Left ventricle myocardium superior (tissue), 1 donor: ENCODE results near the gene DNAAF2. TPM values are rescaled to one million over a fixed set of nuclear protein-coding genes. Genes with fewer than 3 reads are reported as not detected.
A peak's percentile ranks its signal among the peaks of the same experiment; 100 is the strongest.
"Not testable (repeated sequence)": the region's sequence is repeated elsewhere in the genome, so short reads cannot be mapped to it uniquely, and the experiment has no call there.

ENCODE experiments used
- ATAC-seq: fragments of 200-7000 bp; cut with Tn5 transposase; one replicate; pipeline ENCODE4 v1.9.1; 2020; ENCODE audit warnings: mild to moderate bottlenecking, moderate library complexity
- DNase-seq: peaks from one replicate; pipeline ENCODE4 v3.0.0-alpha.2; 2020
- intact Hi-C: fragments of 100-400 bp; cut with micrococcal nuclease; formaldehyde crosslinking; loops from one replicate; pipeline ENCODE4 v1.11.0; 2022
- total RNA-seq: library from RNA; stranded (reverse); fragmentation: NEBNext Ultra II Directional; extraction: Animal tissue kit (Norgen Biotek cat#: 25700); gene quantifications from one replicate; pipeline ENCODE4 v1.2.1, GENCODE V29; 2021
- donor health status: DM: no; HTN: yes; CAD: no; lungs with severe emphysema.

DNAAF2 gene
- total RNA-seq, 1 donor from 2014 or later: 6.8 TPM

- intact Hi-C loops: no loop called here
- DNase-seq (no peak), ATAC-seq (no peak)
Observed at GRCh38 chr14:49623941-49624839, 10.9 kb downstream of the DNAAF2 start.

GRCh38 chr14:49623387-49623786, 11.7 kb downstream of the DNAAF2 start:
- intact Hi-C loops: no loop called here
- no peak for DNase-seq
- no peak for ATAC-seq

- ATAC-seq (no peak), DNase-seq (no peak)
- intact Hi-C loops: no loop called here
Observed at GRCh38 chr14:49622022-49622607, 12.9 kb downstream of the DNAAF2 start.

GRCh38 chr14:49621114-49621881, 13.7 kb downstream of the DNAAF2 start:
- ATAC-seq: peak; percentile 69
- intact Hi-C loops: no loop called here
- DNase-seq: peak; percentile 81

- DNase-seq (peak; percentile 97), ATAC-seq (peak; percentile 99)
- intact Hi-C loops: no loop called here
Observed at GRCh38 chr14:49620182-49621113, 14.6 kb downstream of the DNAAF2 start, which contains the start of the genes MGAT2 and RPL36AL. TSS of gene MGAT2 (plus strand) at chr14:49620799. CDS start at chr14:49621269, 470 bp downstream. TSS of gene RPL36AL (minus strand) at chr14:49620626. CDS start at chr14:49619104, 1,522 bp downstream.

- intact Hi-C loops: no loop called here
- DNase-seq: no peak
- no peak for ATAC-seq
Observed at GRCh38 chr14:49619730-49620129, 15.3 kb downstream of the DNAAF2 start.

GRCh38 chr14:49619273-49619672, 15.8 kb downstream of the DNAAF2 start:
- intact Hi-C loops, ATAC-seq: not testable (repeated sequence)

GRCh38 chr14:49617852-49618519, 17.1 kb downstream of the DNAAF2 start:
- DNase-seq (no peak), ATAC-seq (no peak)
- intact Hi-C loops: no loop called here

More at GRCh38 chr14:49619273-49619672, 15.8 kb downstream of the DNAAF2 start:
- DNase-seq: not testable (repeated sequence)

- intact Hi-C loops: no loop called here
- ATAC-seq (no peak), DNase-seq (no peak)
Observed at GRCh38 chr14:49615776-49616175, 19.3 kb downstream of the DNAAF2 start.

GRCh38 chr14:49614196-49614595, 20.8 kb downstream of the DNAAF2 start:
- ATAC-seq (no peak), DNase-seq (no peak)
- intact Hi-C loops: no loop called here

- intact Hi-C loops: no loop called here
- ATAC-seq (no peak), DNase-seq (no peak)
Observed at GRCh38 chr14:49612671-49613070, 22.4 kb downstream of the DNAAF2 start.

- intact Hi-C loops: no loop called here
- ATAC-seq (no peak), DNase-seq (no peak)
Observed at GRCh38 chr14:49612251-49612650, 22.8 kb downstream of the DNAAF2 start.

- no peak for ATAC-seq
- intact Hi-C loops: no loop called here
- no peak for DNase-seq
Observed at GRCh38 chr14:49607583-49607982, 27.5 kb downstream of the DNAAF2 start.

- intact Hi-C loops: no loop called here
- DNase-seq (peak; percentile 90), ATAC-seq (peak; percentile 88)
Observed at GRCh38 chr14:49598485-49599300, 36.4 kb downstream of the DNAAF2 start, which contains the start of gene LRR1. TSS of gene LRR1 (plus strand) at chr14:49598940. CDS start at chr14:49599021, 81 bp downstream.

GRCh38 chr14:49598189-49598484, 36.9 kb downstream of the DNAAF2 start:
- intact Hi-C loops: no loop called here
- ATAC-seq: peak; percentile 26
- no peak for DNase-seq

GRCh38 chr14:49594347-49595091, 40.5 kb downstream of the DNAAF2 start:
- DNase-seq (no peak), ATAC-seq (peak; percentile 39)
- intact Hi-C loops: no loop called here

- intact Hi-C loops: no loop called here
- ATAC-seq (no peak), DNase-seq (no peak)
Observed at GRCh38 chr14:49593016-49593415, 42.0 kb downstream of the DNAAF2 start.
